HepG2 (cell line): ENCODE results near the gene HECTD1. TPM values are rescaled to one million over a fixed set of nuclear protein-coding genes. Genes with fewer than 3 reads are reported as not detected.
A peak's percentile ranks its signal among the peaks of the same experiment; 100 is the strongest.

Source experiments
- ARHGAP35 ChIP-seq: sonication (generic); formaldehyde crosslinking; IDR thresholded peaks from 2 replicates; pipeline ENCODE4 v1.9.0; 2022; ENCODE audit warnings: mild to moderate bottlenecking, inconsistent platforms, moderate library complexity, missing genetic modification reagents, borderline replicate concordance
- DMAP1 ChIP-seq: IDR thresholded peaks from 2 replicates; pipeline ENCODE4 v1.6.1; 2016
- HDAC2 ChIP-seq: sonication (generic); formaldehyde crosslinking; IDR thresholded peaks from 2 replicates; pipeline ENCODE4 v1.4.0; 2020; ENCODE audit warnings: missing genetic modification reagents
- HIVEP1 ChIP-seq: sonication (generic); formaldehyde crosslinking; IDR thresholded peaks from 2 replicates; pipeline ENCODE4 v1.4.0; 2020; ENCODE audit warnings: mild to moderate bottlenecking, missing genetic modification reagents
- HNRNPUL1 ChIP-seq: fragments of 200-400 bp; formaldehyde crosslinking; IDR thresholded peaks from 2 replicates; pipeline ENCODE4 v1.6.1; 2017; ENCODE audit warnings: low read depth, mild to moderate bottlenecking, low read length, moderate library complexity
- NFE2 ChIP-seq: sonication (generic); formaldehyde crosslinking; IDR thresholded peaks from 2 replicates; pipeline ENCODE4 v1.4.0; 2020; ENCODE audit warnings: missing genetic modification reagents
- PRDM4 ChIP-seq: sonication (generic); formaldehyde crosslinking; IDR thresholded peaks from 2 replicates; pipeline ENCODE4 v1.9.0; 2021; ENCODE audit warnings: missing genetic modification reagents, borderline replicate concordance
- REXO4 ChIP-seq: sonication (generic); formaldehyde crosslinking; IDR thresholded peaks from 2 replicates; pipeline ENCODE4 v1.8.0; 2022; ENCODE audit warnings: missing genetic modification reagents, mild to moderate bottlenecking, borderline replicate concordance
- SALL2 ChIP-seq: sonication (generic); formaldehyde crosslinking; IDR thresholded peaks from 2 replicates; pipeline ENCODE4 v1.8.1; 2023; ENCODE audit warnings: mild to moderate bottlenecking, missing genetic modification reagents, inconsistent platforms
- SIN3B ChIP-seq: fragments of 150-350 bp; IDR thresholded peaks from 2 replicates; pipeline ENCODE4 v1.6.1; 2014; ENCODE audit warnings: low read length
- SIX4 ChIP-seq: sonication (generic); formaldehyde crosslinking; IDR thresholded peaks from 2 replicates; pipeline ENCODE4 v1.4.0; 2020; ENCODE audit warnings: missing genetic modification reagents
- THRA ChIP-seq: sonication (generic); formaldehyde crosslinking; IDR thresholded peaks from 2 replicates; pipeline ENCODE4 v1.4.0; 2020; ENCODE audit warnings: missing genetic modification reagents, borderline replicate concordance
- XRCC5 ChIP-seq: fragments of 200-400 bp; formaldehyde crosslinking; optimal IDR thresholded peaks from 2 replicates; pipeline ENCODE3; 2017; ENCODE audit warnings: mild to moderate bottlenecking, low read length
- ZBTB21 ChIP-seq: sonication (generic); formaldehyde crosslinking; IDR thresholded peaks from 2 replicates; pipeline ENCODE4 v1.4.0; 2020; ENCODE audit warnings: missing genetic modification reagents
- ZFYVE20 ChIP-seq: sonication (generic); formaldehyde crosslinking; IDR thresholded peaks from 2 replicates; pipeline ENCODE4 v1.8.0; 2023; ENCODE audit warnings: low read depth, mild to moderate bottlenecking, moderate library complexity, missing genetic modification reagents, borderline replicate concordance
- ZNF12 ChIP-seq: sonication (generic); formaldehyde crosslinking; IDR thresholded peaks from 2 replicates; pipeline ENCODE4 v1.5.0; 2020; ENCODE audit warnings: missing genetic modification reagents
- ZNF17 ChIP-seq: sonication (generic); formaldehyde crosslinking; IDR thresholded peaks from 2 replicates; pipeline ENCODE4 v1.5.0; 2020; ENCODE audit warnings: mild to moderate bottlenecking, missing genetic modification reagents
- ZNF205 ChIP-seq: IDR thresholded peaks from 2 replicates; pipeline ENCODE4 v1.6.1; 2018; ENCODE audit warnings: missing biosample characterization, missing genetic modification reagents
- ZNF207 ChIP-seq: fragments of 450-650 bp; IDR thresholded peaks from 2 replicates; pipeline ENCODE4 v1.6.1; 2016; ENCODE audit warnings: antibody characterized with exemption, borderline replicate concordance
- ZNF234 ChIP-seq: sonication (generic); formaldehyde crosslinking; conservative IDR thresholded peaks from 2 replicates; pipeline ENCODE4 v1.5.1; 2020; ENCODE audit warnings: mild to moderate bottlenecking, missing genetic modification reagents
- ZNF281 ChIP-seq: sonication (generic); formaldehyde crosslinking; IDR thresholded peaks from 2 replicates; pipeline ENCODE4 v1.4.0; 2020; ENCODE audit warnings: missing genetic modification reagents, borderline replicate concordance
- ZNF282 ChIP-seq: fragments of 450-650 bp; IDR thresholded peaks from 2 replicates; pipeline ENCODE4 v1.6.1; 2018; ENCODE audit not compliant: partially characterized antibody
- ZNF326 ChIP-seq: sonication (generic); formaldehyde crosslinking; IDR thresholded peaks from 2 replicates; pipeline ENCODE4 v1.4.0; 2020; ENCODE audit warnings: missing genetic modification reagents, borderline replicate concordance
- ZNF350 ChIP-seq: sonication (generic); formaldehyde crosslinking; IDR thresholded peaks from 2 replicates; pipeline ENCODE4 v1.4.0; 2020; ENCODE audit warnings: mild to moderate bottlenecking, low read depth, missing genetic modification reagents, borderline replicate concordance
- ZNF543 ChIP-seq: sonication (generic); formaldehyde crosslinking; IDR thresholded peaks from 2 replicates; pipeline ENCODE4 v1.4.0; 2020; ENCODE audit warnings: mild to moderate bottlenecking, missing genetic modification reagents
- ZNF562 ChIP-seq: sonication (generic); formaldehyde crosslinking; IDR thresholded peaks from 2 replicates; pipeline ENCODE4 v1.8.0; 2022; ENCODE audit warnings: missing genetic modification reagents, borderline replicate concordance
- ZNF563 ChIP-seq: sonication (generic); formaldehyde crosslinking; IDR thresholded peaks from 2 replicates; pipeline ENCODE4 v1.8.0; 2022; ENCODE audit warnings: mild to moderate bottlenecking, moderate library complexity, missing genetic modification reagents
- polyA plus RNA-seq, 8 experiments: library from polyadenylated mRNA; depleted of rRNA in 3 of 8; stranded (reverse) in 7 of 8; unstranded in 1 of 8; fragments of >200 nt; fragmentation: Illumina TruSeq in 4 of 8; extraction: Trizol in 4 of 8; gene quantifications; 2 replicates each; pipeline versions ENCODE4 v1.2.1 to v1.2.3, GENCODE V29; 2011 to 2016; ENCODE audit warnings: low read depth in 4 of 8, missing spikeins in 1 of 8, mixed read lengths in 1 of 8; ENCODE audit not compliant: insufficient read depth in 1 of 8
- total RNA-seq, 5 experiments: library from RNA; depleted of rRNA; stranded (reverse); fragments of >200 nt; fragmentation: Illumina TruSeq; extraction: Trizol; gene quantifications; 2 replicates each; pipeline ENCODE4 v1.2.3, GENCODE V29; 2016; ENCODE audit warnings: low read depth in 1 of 5

The HECTD1 gene
- total and polyA plus RNA-seq, 2 of the 13 experiments (the other 11 are each of a cell fraction or from before 2014, with no cell fraction given): 312 to 560 TPM

- no peak for TF ChIP-seq ZNF282
- no peak for TF ChIP-seq HNRNPUL1
- no peak for TF ChIP-seq NFE2 (CRISPR knock-in tag)
- TF ChIP-seq HDAC2 (CRISPR knock-in tag): peak; percentile 29; the same call in 1 of the 2 replicates
- no peak for TF ChIP-seq REXO4 (CRISPR knock-in tag)
- TF ChIP-seq ZNF281 (CRISPR knock-in tag): no peak
- TF ChIP-seq ZNF562: no peak
- no peak for TF ChIP-seq ZNF563
- TF ChIP-seq THRA: peak; percentile 59; the same call in 1 of the 2 replicates
- TF ChIP-seq ZNF326 (CRISPR knock-in tag): no peak
- 0 out of 2 replicates have a peak, but pooled peaks have one; percentile 39 for TF ChIP-seq ZBTB21
- TF ChIP-seq PRDM4 (CRISPR knock-in tag): no peak
- TF ChIP-seq ZNF207: no peak
- TF ChIP-seq SIN3B: no peak
- no peak for TF ChIP-seq ZNF234 (CRISPR knock-in tag)
- peak; percentile 25; the same call in 1 of the 2 replicates for TF ChIP-seq DMAP1
- TF ChIP-seq ZFYVE20 (CRISPR knock-in tag): no peak
- no peak for TF ChIP-seq ZNF350
- TF ChIP-seq HIVEP1 (CRISPR knock-in tag): no peak
- no peak for TF ChIP-seq ZNF205 (CRISPR knock-in tag)
- no peak for TF ChIP-seq ZNF17
- no peak for TF ChIP-seq ZNF12 (CRISPR knock-in tag)
- TF ChIP-seq ZNF543 (CRISPR knock-in tag): no peak
- no peak for TF ChIP-seq XRCC5
- TF ChIP-seq ARHGAP35 (CRISPR knock-in tag): no peak
- TF ChIP-seq SALL2: no peak
- no peak for TF ChIP-seq SIX4 (CRISPR knock-in tag)
Observed at GRCh38 chr14:31092160-31092708, 115.4 kb downstream of the HECTD1 start (continued).
